Activated CD8-positive, alpha-beta T cell treated with anti-CD3 and anti-CD28 coated beads, Interleukin-2, amount 10 ng/mL, durations not matched to agents 7 days and 5 days (primary cell): ENCODE results near the gene NTM. TPM values are rescaled to one million over a fixed set of nuclear protein-coding genes. Genes with fewer than 3 reads are reported as not detected.

Experiments
- ATAC-seq: fragments of 150-1000 bp; cut with Tn5 transposase; one replicate; pipeline ENCODE4 v1.10.0; 2021; ENCODE audit warnings: moderate library complexity
- CTCF ChIA-PET: fragments of 350-600 bp; sonication (Branson Sonifier 250); formaldehyde crosslinking; loops from one replicate; lab custom pipeline; 2021; ENCODE audit warnings: antibody characterized with exemption; lab: Charles Lee
- POLR2A ChIA-PET: fragments of 350-600 bp; sonication (Branson Sonifier 250); formaldehyde crosslinking; loops from one replicate; lab custom pipeline; 2021; ENCODE audit warnings: antibody characterized with exemption; lab: Charles Lee
- DNase-seq: peaks from one replicate; pipeline ENCODE4 v3.0.0-alpha.2; 2020
- H3K27ac Mint-ChIP-seq: one replicate; pipeline ENCODE4 v1.8.0; 2021; ENCODE audit warnings: mild to moderate bottlenecking, mixed read lengths
- H3K27me3 Mint-ChIP-seq: one replicate; pipeline ENCODE4 v1.8.0; 2021; ENCODE audit warnings: low read depth, mixed read lengths
- H3K36me3 Mint-ChIP-seq: one replicate; pipeline ENCODE4 v1.8.0; 2021; ENCODE audit warnings: low read depth, mixed read lengths
- H3K4me1 Mint-ChIP-seq: one replicate; pipeline ENCODE4 v1.8.0; 2021; ENCODE audit warnings: low read depth, mixed read lengths
- H3K4me3 Mint-ChIP-seq: one replicate; pipeline ENCODE4 v1.8.0; 2021; ENCODE audit warnings: mild to moderate bottlenecking, mixed read lengths
- H3K9me3 Mint-ChIP-seq: one replicate; pipeline ENCODE4 v1.8.0; 2022; ENCODE audit warnings: mixed read lengths; ENCODE audit not compliant: insufficient read depth
- total RNA-seq, 2 experiments: library from RNA; stranded (reverse); gene quantifications; one replicate each; pipeline ENCODE4 v1.2.3, GENCODE V29; 2021

Gene NTM
- total RNA-seq, 2 experiments from 2014 or later = not detected

DNA sequence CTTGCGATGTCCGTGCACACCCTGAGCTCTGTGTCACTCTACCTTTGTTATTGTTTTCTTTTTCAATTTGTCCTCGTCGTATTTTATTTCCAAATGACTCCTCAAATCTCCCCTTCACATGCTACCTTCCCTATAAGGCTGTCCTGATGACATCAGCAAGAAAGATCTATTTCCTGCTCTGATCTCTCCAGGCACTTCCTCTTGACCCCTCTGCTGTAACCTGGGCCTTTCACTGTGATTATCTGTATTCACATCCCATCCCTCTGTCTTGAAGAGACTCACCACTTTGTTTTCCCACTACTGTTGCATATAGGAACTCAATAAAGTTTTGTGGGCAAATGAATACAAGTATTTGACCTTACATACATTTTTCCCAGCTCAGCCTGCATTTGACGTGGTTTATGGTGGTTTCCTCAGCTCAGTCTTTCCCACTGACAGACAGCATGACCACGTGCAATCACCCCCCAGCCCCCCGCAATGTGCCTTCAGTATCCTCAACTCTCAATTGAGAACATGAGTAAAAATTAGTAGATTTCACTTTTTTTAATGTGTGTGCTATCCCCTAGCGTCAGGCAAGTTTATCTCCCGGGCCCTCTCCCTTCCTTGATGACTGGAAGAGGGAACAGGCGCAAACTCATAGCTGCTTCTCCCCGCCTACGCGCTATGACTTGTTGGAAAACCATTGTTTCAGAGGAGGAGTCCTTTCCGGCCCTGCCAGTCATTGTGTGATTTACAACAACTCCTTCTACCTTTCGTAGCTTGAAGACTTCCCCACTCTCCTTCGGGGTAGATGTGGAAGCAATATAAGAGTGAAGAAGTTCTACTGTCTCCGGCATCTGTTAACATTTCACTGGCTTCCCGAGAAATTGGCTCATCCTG is 498.5 kb downstream of the NTM start:
- POLR2A ChIA-PET = interaction anchor here (0.6 kb wide), 1 partner anchor 1009 kb away, joined by 3 read pairs; no protein-coding TSS in a partner anchor
- Mint-ChIP-seq H3K4me1 (no peaks in the 10 kb centered on the region), H3K27me3 (no peaks in the 10 kb centered on the region), H3K9me3 (no peaks in the 10 kb centered on the region), H3K27ac (no peak overlapping the region), H3K4me3 (no peak overlapping the region), H3K36me3 (no peaks in the 10 kb centered on the region)
- DNase-seq = no peak
- ATAC-seq = no peak
- CTCF ChIA-PET = interaction anchor here (1.0 kb wide), 1 partner anchor 120 kb away, joined by 3 read pairs; no protein-coding TSS in a partner anchor

DNA sequence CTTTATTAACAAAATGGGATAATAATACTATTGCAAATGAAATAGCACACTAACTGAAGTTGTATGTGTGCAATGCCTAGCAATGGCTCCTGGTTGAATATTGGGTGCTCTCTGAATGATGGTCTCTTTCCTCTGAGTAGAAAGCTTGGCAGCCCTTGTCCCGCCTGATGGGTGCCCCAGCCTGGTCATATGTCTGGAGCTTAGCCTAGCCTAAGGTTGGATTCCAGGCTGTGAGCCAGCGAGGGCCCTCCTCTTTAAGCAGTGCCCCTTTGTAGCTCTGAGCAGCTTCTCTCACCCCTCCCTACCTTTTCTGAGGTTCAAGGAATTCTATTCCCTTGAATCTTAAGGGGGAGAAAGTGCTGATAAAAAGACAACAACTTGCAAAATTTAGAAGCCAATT is 499.9 kb downstream of the NTM start:
- no peak for ATAC-seq

DNA sequence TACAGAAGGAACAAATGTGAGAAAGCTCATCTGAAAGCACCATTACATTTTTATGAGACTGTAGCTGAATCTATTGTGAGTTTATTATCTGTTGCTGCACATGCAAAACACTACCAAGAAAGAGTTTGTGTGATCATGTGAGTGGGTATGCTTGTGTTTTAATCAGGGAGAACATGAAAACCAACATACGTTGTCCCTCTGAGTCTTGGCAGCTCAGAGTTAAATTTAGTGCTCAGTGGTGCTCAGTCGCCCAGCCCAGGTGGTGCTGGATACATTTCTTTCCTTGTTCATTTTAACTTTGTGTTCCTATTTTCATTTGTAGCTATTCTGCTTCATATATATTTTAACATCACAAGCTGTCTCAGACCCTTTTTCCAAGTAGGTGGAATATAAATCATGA is 500.6 kb downstream of the NTM start:
- no peak for DNase-seq
- Mint-ChIP-seq H3K36me3 (no peaks in the 10 kb centered on the region), H3K4me1 (no peaks in the 10 kb centered on the region), H3K27ac (no peak overlapping the region), H3K4me3 (no peak overlapping the region), H3K27me3 (no peaks in the 10 kb centered on the region), H3K9me3 (no peaks in the 10 kb centered on the region)
- POLR2A ChIA-PET = interaction anchor here (0.7 kb wide), 1 partner anchor 20 kb away, joined by 3 read pairs; no protein-coding TSS in a partner anchor
- ATAC-seq = no peak
- CTCF ChIA-PET = interaction anchor here (1.1 kb wide), 1 partner anchor 256 kb away, joined by 4 read pairs; no protein-coding TSS in a partner anchor

More for the DNA sequence above, 499.9 kb downstream of the NTM start:
- no peak for DNase-seq
- Mint-ChIP-seq H3K27ac (no peak overlapping the region), H3K9me3 (no peaks in the 10 kb centered on the region), H3K4me1 (no peaks in the 10 kb centered on the region), H3K27me3 (no peaks in the 10 kb centered on the region), H3K4me3 (no peak overlapping the region), H3K36me3 (no peaks in the 10 kb centered on the region)
- CTCF ChIA-PET = no interaction called here
- POLR2A ChIA-PET = interaction anchor here (0.6 kb wide), 2 partner anchors 18 to 291 kb away, joined by 3 read pairs; no protein-coding TSS in a partner anchor

DNA sequence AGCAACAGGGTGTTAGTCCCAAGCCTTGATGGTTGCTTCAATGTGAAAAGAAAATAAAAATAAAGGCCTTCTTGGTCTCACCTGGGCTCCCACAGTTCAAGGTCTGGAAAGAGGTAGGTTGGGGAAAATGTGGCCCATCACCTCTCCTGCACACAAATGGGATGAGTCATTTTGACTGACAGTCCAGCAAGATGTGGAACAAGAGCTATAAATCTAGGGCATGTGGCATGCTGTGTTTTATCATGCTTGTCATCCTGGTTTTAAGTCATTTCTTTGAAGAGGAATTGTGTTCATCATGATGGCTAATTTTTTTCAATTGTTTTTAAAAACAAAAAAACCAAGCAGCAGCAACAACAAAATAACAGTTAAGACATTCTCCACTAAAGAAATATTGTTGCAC is 503.7 kb downstream of the NTM start:
- Mint-ChIP-seq H3K27ac (no peak overlapping the region), H3K9me3 (no peaks in the 10 kb centered on the region), H3K27me3 (no peaks in the 10 kb centered on the region), H3K4me3 (no peak overlapping the region), H3K4me1 (no peaks in the 10 kb centered on the region), H3K36me3 (no peaks in the 10 kb centered on the region)
- DNase-seq = no peak
- ChIA-PET CTCF (no interaction called here), POLR2A (no interaction called here)
- no peak for ATAC-seq

DNA sequence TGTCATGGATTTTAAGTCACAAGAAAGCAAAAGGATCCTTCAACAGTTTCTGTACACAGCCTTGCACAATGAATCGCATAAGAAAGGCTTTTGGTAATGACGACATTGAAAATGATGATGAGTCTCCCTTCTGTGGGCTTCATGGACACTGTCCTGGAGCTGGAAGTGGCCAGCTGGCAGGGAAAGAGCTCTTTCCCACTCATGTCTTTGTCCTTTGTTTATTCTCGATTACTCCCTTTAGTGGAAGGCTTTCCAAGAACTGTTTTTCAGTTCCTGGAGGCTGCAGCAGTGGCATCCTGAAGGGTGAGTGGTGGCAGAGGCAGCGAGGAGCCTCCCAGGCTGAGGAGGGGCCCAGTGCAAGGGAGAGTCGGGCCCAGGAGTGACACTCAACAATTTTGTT is 505.2 kb downstream of the NTM start:
- Mint-ChIP-seq H3K9me3 (no peaks in the 10 kb centered on the region), H3K27ac (no peak overlapping the region), H3K36me3 (no peaks in the 10 kb centered on the region), H3K4me3 (no peak overlapping the region), H3K27me3 (no peaks in the 10 kb centered on the region), H3K4me1 (no peaks in the 10 kb centered on the region)
- ATAC-seq (no peak), DNase-seq (no peak)
- ChIA-PET CTCF (no interaction called here), POLR2A (no interaction called here)

DNA sequence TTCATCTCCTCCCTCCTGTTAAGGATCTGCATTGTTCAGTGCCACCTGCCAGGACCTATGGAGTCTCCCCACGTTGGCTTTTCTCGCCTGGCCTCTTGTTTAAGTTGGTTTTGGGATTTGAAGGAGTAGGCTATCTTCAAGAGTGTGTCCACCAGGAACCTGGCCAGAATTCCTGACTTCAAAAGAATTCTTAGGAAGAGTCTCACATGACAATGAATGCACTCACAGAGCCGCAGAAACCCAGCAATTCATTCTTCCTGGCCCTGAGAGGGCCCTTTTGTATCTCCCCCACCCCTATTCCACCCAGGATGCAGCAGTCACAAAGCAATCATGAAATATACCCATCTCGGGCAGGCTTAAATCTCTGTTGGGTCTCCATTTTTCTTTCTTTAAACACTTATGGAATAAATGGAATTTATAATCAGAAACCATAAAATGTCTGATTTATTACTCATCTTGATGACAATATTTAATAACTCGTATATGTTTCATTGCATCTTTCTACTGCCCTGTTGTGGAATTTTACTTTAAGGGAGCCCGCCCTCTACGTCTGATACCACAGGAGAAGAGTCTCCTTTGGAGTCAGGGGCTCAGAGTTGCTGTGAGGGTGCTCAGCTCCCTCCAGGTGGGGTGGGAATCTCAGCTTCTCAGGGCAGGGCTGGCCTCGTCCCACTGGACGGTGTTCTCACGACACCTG is 507.0 kb downstream of the NTM start:
- POLR2A ChIA-PET = no interaction called here
- Mint-ChIP-seq H3K36me3 (no peaks in the 10 kb centered on the region), H3K27ac (no peak overlapping the region), H3K4me1 (no peaks in the 10 kb centered on the region), H3K27me3 (no peaks in the 10 kb centered on the region), H3K4me3 (no peak overlapping the region), H3K9me3 (no peaks in the 10 kb centered on the region)
- no peak for DNase-seq
- no peak for ATAC-seq
- CTCF ChIA-PET = no interaction called here

GRCh38 chr11:131880316-131880715 is 509.9 kb downstream of the NTM start:
- ChIA-PET POLR2A (no interaction called here), CTCF (no interaction called here)
- no peak for ATAC-seq
- Mint-ChIP-seq H3K27ac (no peak overlapping the region), H3K4me3 (no peak overlapping the region), H3K4me1 (no peaks in the 10 kb centered on the region), H3K9me3 (no peaks in the 10 kb centered on the region), H3K27me3 (no peaks in the 10 kb centered on the region), H3K36me3 (no peaks in the 10 kb centered on the region)
- DNase-seq = no peak

GRCh38 chr11:131880976-131881375 is 510.6 kb downstream of the NTM start:
- Mint-ChIP-seq H3K27me3 (no peaks in the 10 kb centered on the region), H3K4me3 (no peak overlapping the region), H3K36me3 (no peaks in the 10 kb centered on the region), H3K4me1 (no peaks in the 10 kb centered on the region), H3K27ac (no peak overlapping the region), H3K9me3 (no peaks in the 10 kb centered on the region)
- ATAC-seq (no peak), DNase-seq (no peak)
- CTCF ChIA-PET = no interaction called here
- POLR2A ChIA-PET = no interaction called here

DNA sequence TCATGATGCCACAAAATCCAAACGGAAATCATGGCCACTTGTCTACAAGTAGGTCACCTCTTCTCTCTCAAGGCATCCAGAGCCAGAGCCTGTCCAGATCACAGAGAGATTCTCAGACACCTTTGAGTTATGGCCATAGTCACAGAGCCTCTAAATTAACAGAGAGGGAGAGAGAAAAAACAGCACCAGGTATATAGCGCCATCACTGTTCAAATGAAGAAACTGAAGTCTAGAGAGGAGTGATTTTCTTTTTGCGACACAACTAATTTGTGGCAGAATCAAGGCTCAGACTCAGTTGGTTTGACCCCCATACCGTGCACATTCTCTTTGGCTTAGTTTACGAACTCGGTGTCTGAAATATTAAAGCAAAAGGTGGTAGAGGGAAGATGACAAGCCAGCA is 512.9 kb downstream of the NTM start:
- no peak overlapping the region for H3K27ac Mint-ChIP-seq
- ChIA-PET POLR2A (no interaction called here), CTCF (no interaction called here)
- DNase-seq (no peak), ATAC-seq (no peak)
- no peak overlapping the region for H3K4me3 Mint-ChIP-seq
- H3K27me3 Mint-ChIP-seq = no peaks in the 10 kb centered on the region
- H3K9me3 Mint-ChIP-seq = no peaks in the 10 kb centered on the region
- no peaks in the 10 kb centered on the region for H3K4me1 Mint-ChIP-seq
- H3K36me3 Mint-ChIP-seq = no peaks in the 10 kb centered on the region

DNA sequence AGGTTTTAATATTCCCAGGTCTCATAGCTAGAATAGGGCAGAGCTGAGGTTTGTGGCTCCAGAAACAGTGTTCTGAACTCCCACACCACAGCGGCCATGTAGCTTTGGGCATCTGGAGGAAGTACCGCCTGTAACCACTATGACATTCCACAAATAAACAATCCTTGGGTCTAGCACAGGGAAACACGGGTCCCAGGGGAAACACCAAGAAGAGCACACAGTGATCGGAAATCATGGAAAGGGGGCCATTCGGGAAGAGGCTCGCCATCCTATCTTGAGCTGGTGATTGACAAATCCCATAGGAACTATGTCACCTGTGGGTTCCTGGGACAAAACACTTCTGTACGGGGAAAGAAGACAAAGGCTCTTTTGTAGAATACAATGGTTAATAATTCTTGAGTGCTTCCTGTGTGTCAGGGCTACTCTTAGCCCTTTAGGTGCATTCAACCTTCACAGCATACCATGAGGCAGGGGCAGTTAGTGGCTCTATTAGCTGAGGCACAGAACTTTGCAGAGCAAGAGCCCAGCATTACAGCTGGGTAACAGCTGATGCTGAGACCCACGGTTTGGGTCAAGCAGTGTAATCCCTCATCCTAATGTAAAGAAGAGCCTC is 514.2 kb downstream of the NTM start:
- ATAC-seq = no peak
- no peaks in the 10 kb centered on the region for H3K9me3 Mint-ChIP-seq
- H3K4me3 Mint-ChIP-seq = no peak overlapping the region
- no peak overlapping the region for H3K27ac Mint-ChIP-seq
- no peaks in the 10 kb centered on the region for H3K4me1 Mint-ChIP-seq
- no peak for DNase-seq
- POLR2A ChIA-PET = no interaction called here
- CTCF ChIA-PET = no interaction called here
- H3K36me3 Mint-ChIP-seq = no peaks in the 10 kb centered on the region
- H3K27me3 Mint-ChIP-seq = no peaks in the 10 kb centered on the region

- Mint-ChIP-seq H3K27me3 (no peaks in the 10 kb centered on the region), H3K4me3 (no peak overlapping the region), H3K9me3 (no peaks in the 10 kb centered on the region), H3K4me1 (no peaks in the 10 kb centered on the region), H3K36me3 (no peaks in the 10 kb centered on the region), H3K27ac (no peak overlapping the region)
- no peak for DNase-seq
- ChIA-PET CTCF (no interaction called here), POLR2A (no interaction called here)
- ATAC-seq = no peak
Measured at GRCh38 chr11:131885431-131885830, 515.0 kb downstream of the NTM start.

DNA sequence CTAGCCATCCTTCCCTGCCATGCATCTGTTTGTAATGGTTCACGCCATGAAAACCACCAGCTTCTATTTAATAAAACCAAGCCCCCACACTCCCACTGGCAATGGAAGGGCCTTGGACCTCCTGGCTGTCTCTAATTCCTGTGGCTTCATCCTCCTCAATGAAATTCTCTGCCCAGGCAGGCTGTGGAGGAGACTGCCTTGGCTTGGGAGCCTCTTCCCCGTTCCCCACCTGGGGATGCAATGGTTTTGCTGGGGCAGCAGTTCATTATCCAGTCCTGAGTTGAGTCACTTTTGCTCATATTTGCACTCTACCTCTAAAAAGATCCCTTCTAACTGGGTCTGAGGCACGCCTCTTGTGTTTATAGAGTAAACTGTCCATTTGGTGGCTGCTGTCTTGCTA is 515.8 kb downstream of the NTM start:
- Mint-ChIP-seq H3K4me1 (no peaks in the 10 kb centered on the region), H3K27ac (no peak overlapping the region), H3K27me3 (no peaks in the 10 kb centered on the region), H3K36me3 (no peaks in the 10 kb centered on the region), H3K9me3 (no peaks in the 10 kb centered on the region), H3K4me3 (no peak overlapping the region)
- DNase-seq (no peak), ATAC-seq (no peak)
- ChIA-PET POLR2A (no interaction called here), CTCF (no interaction called here)
